ENCODE data around the gene FLOT2. TPM values are rescaled to one million over a fixed set of nuclear protein-coding genes. Genes with fewer than 3 reads are reported as not detected.

The FLOT2 gene
- total RNA-seq (2022; extraction: Qiagen RNA extraction): 75.7 to 87.8 TPM (median 85.9 TPM) in 5 replicates

GRCh38 chr17:28896884-28897768 lies at the start of gene FLOT2:
TSS of gene FLOT2 (minus strand) at chr17:28897733. CDS start at chr17:28897574, 159 bp downstream.

GRCh38 chr17:28902819-28903545 lies 5.4 kb upstream of the FLOT2 start, which contains the start of gene DHRS13:
TSS of gene DHRS13 (minus strand) at chr17:28903079. CDS start at chr17:28902944, 135 bp downstream.

GRCh38 chr17:28854457-28855335 lies 42.8 kb downstream of the FLOT2 start, which contains the start of gene ERAL1:
TSS of gene ERAL1 (plus strand) at chr17:28855016. CDS start at chr17:28855035, 19 bp downstream.

DNA sequence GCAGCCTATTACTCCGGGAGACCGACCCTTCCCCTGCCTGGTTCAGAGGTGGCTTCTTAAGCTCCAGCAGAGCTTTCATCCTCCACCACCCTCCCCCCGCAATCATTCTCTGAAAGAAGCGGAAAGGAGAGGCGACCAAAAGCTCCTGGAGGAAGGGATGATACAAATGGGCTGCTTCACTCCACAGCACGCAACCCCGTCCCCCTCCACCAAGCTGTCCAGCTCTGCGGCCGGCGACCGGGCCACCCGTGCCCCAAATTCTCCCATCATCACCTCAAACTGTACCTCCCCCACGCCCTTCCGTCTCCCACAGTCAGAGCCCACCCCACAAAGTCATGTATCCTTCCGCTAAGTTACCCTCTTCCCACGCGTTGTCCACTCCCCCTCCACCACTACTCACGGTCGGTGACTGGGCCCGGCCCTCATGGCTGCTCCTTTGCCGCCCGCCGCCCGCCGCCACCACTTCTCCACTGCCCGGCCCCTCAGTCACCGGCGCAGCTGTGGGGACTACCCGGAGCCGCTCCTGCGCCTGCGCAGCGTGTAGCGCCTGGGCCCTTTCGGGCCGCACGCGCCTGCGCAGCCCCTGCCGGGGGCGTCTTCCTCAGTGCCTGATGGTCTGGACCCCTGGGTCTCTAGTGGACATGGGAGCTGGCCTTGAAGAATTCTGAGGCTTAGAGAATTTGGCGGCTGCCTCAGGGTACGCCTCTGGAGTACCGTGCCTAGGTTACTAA lies 55.1 kb downstream of the FLOT2 start, which contains the start of gene FAM222B:
Gene FAM222B, minus strand, starts transcription at position 509 of the 731 bp plus-strand sequence. CDS start 76,123 bp downstream, outside the sequence.

Other genes with a start within 250 kb of the FLOT2 start
- gene SDF2, start 235.8 kb downstream of the FLOT2 start, total RNA-seq (2022; extraction: Qiagen RNA extraction): 76.6 to 84.1 TPM (median 79.5 TPM) in 5 replicates
- 63.2 to 74.0 TPM (median 72.8 TPM) in 5 replicates for gene SUPT6H, start 235.5 kb downstream of the FLOT2 start, total RNA-seq (2022; extraction: Qiagen RNA extraction)
- gene PROCA1, start 185.8 kb downstream of the FLOT2 start, total RNA-seq (2022; extraction: Qiagen RNA extraction): 0.94 to 1.5 TPM (median 1.3 TPM) in 5 replicates
- 206 to 245 TPM (median 234 TPM) in 5 replicates for gene RAB34, start 179.9 kb downstream of the FLOT2 start, total RNA-seq (2022; extraction: Qiagen RNA extraction)
- 2,043 to 2,209 TPM (median 2,092 TPM) in 5 replicates for gene RPL23A, start 177.7 kb downstream of the FLOT2 start, total RNA-seq (2022; extraction: Qiagen RNA extraction)
- 34.3 to 51.2 TPM (median 45.0 TPM) in 5 replicates for gene TLCD1, start 171.5 kb downstream of the FLOT2 start, total RNA-seq (2022; extraction: Qiagen RNA extraction)
- 3.1 to 5.0 TPM (median 4.1 TPM) in 5 replicates for gene NEK8, start 168.9 kb downstream of the FLOT2 start, total RNA-seq (2022; extraction: Qiagen RNA extraction)
- gene TRAF4, start 153.7 kb downstream of the FLOT2 start, total RNA-seq (2022; extraction: Qiagen RNA extraction): 59.0 to 90.5 TPM (median 85.4 TPM) in 5 replicates
- gene FAM222B, start 54.9 kb downstream of the FLOT2 start, total RNA-seq (2022; extraction: Qiagen RNA extraction): 35.0 to 42.5 TPM (median 38.8 TPM) in 5 replicates
- 69.4 to 88.1 TPM (median 83.9 TPM) in 5 replicates for gene ERAL1, start 42.7 kb downstream of the FLOT2 start, total RNA-seq (2022; extraction: Qiagen RNA extraction)
- gene DHRS13, start 5.3 kb upstream of the FLOT2 start, total RNA-seq (2022; extraction: Qiagen RNA extraction): 5.3 to 7.1 TPM (median 6.2 TPM) in 5 replicates
- 27.2 to 32.6 TPM (median 29.3 TPM) in 5 replicates for gene PHF12, start 53.8 kb upstream of the FLOT2 start, total RNA-seq (2022; extraction: Qiagen RNA extraction)
- gene SEZ6, start 108.3 kb upstream of the FLOT2 start, total RNA-seq (2022; extraction: Qiagen RNA extraction): 0.10 TPM in 1 of 5 replicates, not detected in the others
- gene PIPOX, start 145.4 kb upstream of the FLOT2 start, total RNA-seq (2022; extraction: Qiagen RNA extraction): 0.26 to 0.28 TPM in 2 of 5 replicates, not detected in the others

Measured in A549 treated with Mapracorat at 1 μM for 4 hours (cell line).